HG03039 (cell line): Measurements from ENCODE around the gene POP4.

ENCODE experiments used
- ATAC-seq: cut with Tn5 transposase; IDR thresholded peaks from one replicate; pipeline ENCODE4 v1.9.1; 2021; ENCODE audit warnings: mild to moderate bottlenecking, moderate library complexity; ENCODE audit not compliant: unreplicated experiment

POP4 gene

GRCh38 chr19:29629836-29630534 is 23.9 kb downstream of the POP4 start:
- ATAC-seq: no peak

GRCh38 chr19:29630655-29631054 is 24.6 kb downstream of the POP4 start:
- ATAC-seq: no peak

GRCh38 chr19:29631450-29631849 is 25.4 kb downstream of the POP4 start:
- no peak for ATAC-seq

GRCh38 chr19:29634002-29634401 is 27.9 kb downstream of the POP4 start:
- no peak for ATAC-seq

- ATAC-seq: no peak
Observed at GRCh38 chr19:29634423-29635130, 28.5 kb downstream of the POP4 start.

- no peak for ATAC-seq
Observed at GRCh38 chr19:29635963-29636362, 29.9 kb downstream of the POP4 start.

- ATAC-seq: no peak
Observed at GRCh38 chr19:29636553-29637360, 30.7 kb downstream of the POP4 start.

GRCh38 chr19:29639086-29639485 is 33.0 kb downstream of the POP4 start:
- no peak for ATAC-seq

- no peak for ATAC-seq
Observed at GRCh38 chr19:29640231-29640630, 34.1 kb downstream of the POP4 start.

GRCh38 chr19:29641597-29641996 is 35.5 kb downstream of the POP4 start:
- no peak for ATAC-seq

GRCh38 chr19:29643361-29643935 is 37.4 kb downstream of the POP4 start:
- ATAC-seq: no peak

- ATAC-seq: no peak
Observed at GRCh38 chr19:29644210-29644609, 38.1 kb downstream of the POP4 start.

- ATAC-seq: no peak
Observed at GRCh38 chr19:29645491-29645867, 39.4 kb downstream of the POP4 start.

- ATAC-seq: no peak
Observed at GRCh38 chr19:29645911-29646310, 39.8 kb downstream of the POP4 start.

- ATAC-seq: no peak
Observed at GRCh38 chr19:29650772-29651387, 44.8 kb downstream of the POP4 start.

- ATAC-seq: no peak
Observed at GRCh38 chr19:29651622-29652394, 45.7 kb downstream of the POP4 start.

GRCh38 chr19:29653398-29653797 is 47.3 kb downstream of the POP4 start:
- ATAC-seq: no peak

GRCh38 chr19:29655648-29656335 is 49.7 kb downstream of the POP4 start:
- ATAC-seq: no peak

GRCh38 chr19:29658221-29658991 is 52.3 kb downstream of the POP4 start:
- ATAC-seq: no peak
